Measurements from ENCODE around the gene AKR1A1.
A peak's percentile ranks its signal among the peaks of the same experiment; 100 is the strongest.
"Not testable (repeated sequence)": the region's sequence is repeated elsewhere in the genome, so short reads cannot be mapped to it uniquely, and the experiment has no call there.

Gene AKR1A1

DNA sequence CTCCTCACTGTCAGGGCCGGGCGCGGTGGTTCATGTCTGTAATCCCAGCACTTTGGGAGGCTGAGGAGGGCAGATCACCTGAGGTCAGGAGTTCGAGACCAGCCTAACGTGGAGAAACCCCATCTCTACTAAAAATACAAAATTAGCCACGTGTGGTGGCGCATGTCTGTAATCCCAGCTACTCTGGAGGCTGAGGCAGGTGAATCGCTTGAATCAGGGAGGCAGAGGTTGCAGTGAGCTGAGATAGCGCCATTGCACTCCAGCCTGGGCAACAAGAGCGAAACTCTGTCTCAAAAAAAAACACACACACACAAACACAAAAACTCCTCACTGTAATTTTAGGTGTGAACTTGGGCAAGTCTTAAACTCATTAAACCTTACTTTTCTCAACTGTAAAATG is 26.7 kb upstream of the AKR1A1 start:
- not testable (repeated sequence) for DNase-seq (ENCODE audit: low spot score)

- no peak for DNase-seq (ENCODE audit: low spot score)
Observed at GRCh38 chr1:45526135-45526644, 24.4 kb upstream of the AKR1A1 start.

- no peak for DNase-seq (ENCODE audit: low spot score)
Observed at GRCh38 chr1:45530632-45531135, 19.9 kb upstream of the AKR1A1 start.

DNA sequence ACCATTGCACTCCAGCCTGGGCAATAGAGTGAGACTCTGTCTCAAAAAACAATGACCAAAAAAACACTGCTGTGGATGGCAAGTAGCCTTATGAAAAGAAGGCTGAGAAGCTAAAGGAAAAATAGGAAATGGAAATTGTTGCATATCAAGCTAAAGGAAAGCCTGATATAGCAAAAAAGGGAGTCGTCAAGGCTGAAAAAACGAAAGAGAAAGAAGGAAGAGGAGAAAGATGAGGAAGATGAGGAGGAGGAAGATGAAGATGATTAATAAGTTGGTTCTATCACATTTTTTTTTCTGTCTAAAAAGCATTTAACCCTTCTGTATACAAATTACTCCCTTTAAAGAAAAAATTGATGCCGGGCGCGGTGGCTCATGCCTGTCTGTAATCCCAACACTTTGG is 18.8 kb upstream of the AKR1A1 start:
- DNase-seq (ENCODE audit: low spot score) = no peak

GRCh38 chr1:45535988-45536766 is 14.4 kb upstream of the AKR1A1 start:
- no peak for DNase-seq (ENCODE audit: low spot score)

- no peak for DNase-seq (ENCODE audit: low spot score)
Observed at GRCh38 chr1:45536886-45537285, 13.7 kb upstream of the AKR1A1 start.

DNA sequence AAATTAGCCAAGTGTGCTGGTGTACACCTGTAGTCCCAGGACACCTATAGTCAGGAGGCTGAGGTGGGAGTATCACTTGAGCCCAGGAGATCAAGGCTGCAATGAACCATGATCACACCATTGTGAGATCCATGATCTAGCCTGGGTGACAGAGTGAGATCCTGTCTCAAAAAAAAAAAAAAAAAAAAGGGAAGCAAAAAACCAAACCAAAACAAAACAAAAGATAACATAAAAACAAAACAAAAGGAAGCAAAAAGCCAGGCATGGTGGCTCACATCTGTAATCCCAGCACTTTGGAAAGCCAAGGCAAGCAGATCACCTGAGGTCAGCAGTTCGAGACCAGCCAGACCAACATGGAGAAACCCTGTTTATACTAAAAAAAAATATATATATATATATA is 9.4 kb upstream of the AKR1A1 start:
- no peak for DNase-seq (ENCODE audit: low spot score)

DNA sequence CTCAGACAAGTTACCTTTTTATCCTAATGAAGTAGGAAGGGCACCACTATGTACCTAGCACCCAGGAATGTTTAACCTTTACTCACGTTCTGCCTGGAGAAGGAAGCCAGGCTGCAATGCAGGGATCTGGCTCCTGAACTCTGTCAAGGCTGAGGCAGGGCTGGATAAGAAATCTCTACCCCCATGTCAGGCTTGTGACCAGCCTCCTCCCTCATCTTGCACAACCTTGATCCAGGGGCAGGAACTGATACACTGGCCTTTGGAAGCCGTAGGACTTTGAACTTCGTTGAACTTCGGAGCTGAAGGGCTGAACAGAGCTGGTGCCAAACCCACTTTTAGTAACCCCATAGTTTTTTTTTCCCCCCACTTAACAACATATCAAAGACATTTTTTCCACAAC is 8.0 kb upstream of the AKR1A1 start:
- DNase-seq (ENCODE audit: low spot score) = no peak

DNA sequence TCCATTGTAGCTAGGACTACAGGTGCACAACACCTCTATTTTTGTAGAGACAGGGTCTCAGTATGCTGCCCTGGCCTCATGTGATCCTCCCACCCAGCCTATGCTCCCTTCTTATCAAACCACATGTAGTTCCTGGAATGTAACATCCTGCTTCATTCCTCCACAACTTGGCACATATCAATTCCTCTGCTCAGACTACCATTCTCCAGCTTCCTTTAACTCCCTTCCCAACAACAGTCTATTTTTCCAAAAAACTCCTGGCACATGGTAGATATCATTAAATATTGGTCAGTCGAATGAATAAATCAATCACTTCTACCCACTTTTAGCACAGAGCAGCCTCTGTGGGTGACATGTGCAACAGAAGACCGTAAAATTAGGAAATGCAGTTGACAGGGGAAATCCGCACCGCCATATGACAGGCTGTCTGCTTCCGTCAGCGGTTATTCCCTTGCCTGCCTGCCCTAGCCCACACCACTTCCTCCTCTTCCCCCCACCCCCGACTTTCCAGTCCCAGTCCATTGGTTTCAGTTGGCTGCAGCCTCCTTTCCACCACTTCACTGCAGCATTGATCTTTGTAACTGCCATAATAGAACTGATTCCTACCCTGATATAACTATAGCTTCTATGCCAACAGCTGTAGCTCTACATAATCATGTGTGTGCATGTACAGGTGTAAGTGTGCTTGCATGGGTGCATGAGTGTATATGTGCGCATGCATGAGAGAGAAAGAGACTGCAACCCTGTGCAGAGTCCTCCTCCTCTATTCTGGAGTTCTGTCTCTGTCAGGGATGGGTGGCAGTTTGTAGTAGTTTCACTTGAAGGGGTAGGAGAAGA is 6.8 kb upstream of the AKR1A1 start:
- DNase-seq (ENCODE audit: low spot score) = no peak

DNA sequence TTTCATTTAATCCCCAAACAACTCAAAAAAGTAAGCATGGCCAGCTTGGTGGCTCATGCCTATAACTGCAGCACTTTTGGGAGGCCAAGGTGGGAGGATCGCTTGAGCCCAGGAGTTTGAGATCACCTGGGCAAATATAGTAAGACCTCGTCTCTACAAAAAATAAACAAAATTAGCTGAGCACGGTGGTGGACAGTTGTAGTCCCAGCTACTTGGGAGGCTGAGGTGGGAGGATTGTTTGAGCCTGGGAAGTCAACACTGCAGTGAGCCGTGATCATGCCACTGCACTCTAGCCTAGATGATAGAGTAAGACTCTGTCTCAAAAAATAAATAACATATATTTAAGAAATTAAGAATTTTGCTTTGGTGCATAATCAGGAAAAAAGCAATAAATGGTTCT is 6.1 kb upstream of the AKR1A1 start:
- DNase-seq (ENCODE audit: low spot score) = no peak

DNA sequence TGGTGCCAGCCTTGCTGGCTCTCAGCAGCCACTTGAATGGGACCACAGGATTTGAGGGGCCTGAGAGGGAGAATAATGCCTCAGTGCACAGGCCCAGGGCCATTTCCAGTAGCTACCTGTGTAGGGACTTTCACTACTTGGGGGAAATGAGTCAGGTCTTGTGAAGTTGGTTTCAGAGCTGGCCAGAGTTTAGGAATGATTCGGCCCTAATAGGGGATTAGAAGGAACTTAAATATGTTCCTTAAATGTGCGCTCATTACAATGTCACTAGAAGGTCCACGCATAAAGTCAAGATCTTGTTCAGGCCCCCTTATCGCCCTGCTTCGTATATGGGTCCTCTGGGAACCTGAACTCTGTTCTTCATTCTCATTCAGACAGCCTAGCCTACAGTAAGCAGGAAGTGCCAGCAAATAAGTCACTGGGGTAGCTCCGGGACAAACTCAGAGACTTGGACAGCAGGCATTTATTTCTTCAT is 5.6 kb upstream of the AKR1A1 start:
- DNase-seq (ENCODE audit: low spot score) = no peak

DNA sequence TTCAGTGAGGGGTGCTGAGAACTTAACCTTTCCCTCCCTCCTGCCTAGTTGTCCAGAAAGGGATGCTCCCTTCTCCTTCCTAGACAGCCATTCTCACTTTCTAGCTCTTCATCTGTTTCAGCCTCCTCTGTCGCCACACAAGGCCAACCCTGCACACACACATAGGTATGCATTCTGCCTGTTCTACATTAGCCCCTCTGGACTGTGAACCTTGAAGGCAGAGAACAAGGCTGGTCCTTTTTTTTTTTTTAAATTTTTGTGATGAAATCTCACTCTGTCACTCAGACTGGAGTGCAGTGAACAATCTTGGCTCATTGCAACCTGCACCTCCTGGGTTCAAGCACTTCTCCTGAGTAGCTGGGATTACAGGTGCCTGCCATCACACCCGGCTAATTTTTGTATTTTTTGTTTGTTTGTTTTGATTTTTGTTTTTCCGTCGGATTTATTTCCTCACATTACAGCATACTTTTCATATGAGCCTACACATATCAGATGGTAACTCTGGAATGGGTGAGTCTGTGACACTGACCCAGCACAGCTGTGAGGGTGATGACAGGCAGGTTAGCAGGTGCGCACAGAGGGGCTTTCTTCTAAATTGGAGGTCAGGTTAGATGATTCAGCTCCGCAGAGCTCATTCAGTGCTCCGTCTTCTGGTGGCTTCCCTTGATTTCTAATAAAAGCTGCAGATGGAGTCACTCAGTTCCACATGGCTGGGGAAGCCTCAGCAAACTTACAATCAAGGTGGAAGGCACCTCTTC is 4.9 kb upstream of the AKR1A1 start:
- DNase-seq (ENCODE audit: low spot score) = no peak

DNA sequence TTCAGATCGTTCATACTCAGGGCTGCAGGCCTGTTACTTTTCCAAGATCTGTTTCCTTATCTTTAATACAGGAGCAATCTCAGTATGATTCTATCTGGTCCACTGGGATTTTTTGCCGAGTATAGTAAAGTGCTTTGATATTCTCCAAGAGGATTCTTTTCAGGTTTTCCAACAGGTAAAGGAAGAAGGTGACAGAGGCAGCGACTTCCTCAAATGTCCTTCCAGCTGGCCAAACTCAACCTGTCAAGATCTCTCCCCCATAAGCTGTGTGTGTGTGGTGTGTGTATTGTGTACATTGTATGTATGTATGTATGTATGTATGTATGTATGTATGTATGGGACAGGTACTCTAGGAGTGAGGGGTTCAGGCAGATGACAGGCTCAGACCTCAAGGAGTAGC is 1.1 kb downstream of the AKR1A1 start:
- DNase-seq (ENCODE audit: low spot score) = no peak

DNA sequence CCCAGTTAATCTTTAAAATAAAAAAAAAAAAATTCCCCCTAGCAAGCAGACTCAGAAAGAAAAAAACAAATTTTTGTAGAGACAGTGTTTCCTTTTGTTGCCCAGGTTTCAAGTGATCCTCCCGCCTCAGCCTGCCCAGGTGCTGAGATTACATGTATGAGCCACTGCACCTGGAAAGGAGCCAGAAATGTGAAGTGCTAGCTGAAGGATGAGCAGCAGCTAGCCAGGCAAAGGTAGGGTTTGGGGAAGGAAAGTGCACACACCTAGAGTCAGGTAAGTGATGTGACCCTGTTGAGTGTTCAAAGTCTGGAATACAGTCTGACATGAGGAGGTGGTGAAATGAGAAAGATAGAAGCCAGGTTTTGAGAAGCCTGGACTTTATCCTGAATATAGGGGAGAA is 1.7 kb downstream of the AKR1A1 start:
- DNase-seq (ENCODE audit: low spot score) = no peak

- DNase-seq (ENCODE audit: low spot score) = no peak
Observed at GRCh38 chr1:45554198-45554597, 3.6 kb downstream of the AKR1A1 start.

GRCh38 chr1:45557422-45557944 is 6.9 kb downstream of the AKR1A1 start:
- DNase-seq (ENCODE audit: low spot score) = peak; percentile 22

- no peak for DNase-seq (ENCODE audit: low spot score)
Observed at GRCh38 chr1:45563843-45564242, 13.2 kb downstream of the AKR1A1 start.

DNA sequence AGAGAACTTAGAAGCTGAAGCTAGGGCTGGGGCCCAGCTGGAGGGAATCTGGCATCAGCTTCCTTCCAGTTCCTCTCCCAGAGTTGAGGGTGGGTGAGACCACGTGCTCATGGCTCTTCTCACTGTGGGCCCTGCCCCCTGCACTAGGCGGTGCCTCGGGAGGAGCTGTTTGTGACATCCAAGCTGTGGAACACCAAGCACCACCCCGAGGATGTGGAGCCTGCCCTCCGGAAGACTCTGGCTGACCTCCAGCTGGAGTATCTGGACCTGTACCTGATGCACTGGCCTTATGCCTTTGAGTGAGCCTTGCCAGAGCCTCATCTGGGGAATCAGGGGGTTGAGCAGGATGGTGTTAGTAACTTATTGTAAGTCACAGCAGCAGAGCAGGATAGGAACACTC is 16.1 kb downstream of the AKR1A1 start:
- DNase-seq (ENCODE audit: low spot score) = no peak

DNA sequence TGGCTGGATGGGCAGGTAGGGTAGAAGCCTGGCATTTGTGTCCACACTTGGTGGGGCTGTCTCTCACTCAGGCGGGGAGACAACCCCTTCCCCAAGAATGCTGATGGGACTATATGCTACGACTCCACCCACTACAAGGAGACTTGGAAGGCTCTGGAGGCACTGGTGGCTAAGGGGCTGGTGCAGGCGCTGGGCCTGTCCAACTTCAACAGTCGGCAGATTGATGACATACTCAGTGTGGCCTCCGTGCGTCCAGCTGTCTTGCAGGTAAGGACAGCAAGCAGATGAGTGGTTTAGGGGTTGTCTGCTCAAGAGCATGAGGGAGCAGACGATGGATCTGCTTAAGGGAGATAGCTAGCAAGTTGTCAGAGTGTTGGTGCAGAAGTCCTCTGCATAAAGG is 17.3 kb downstream of the AKR1A1 start:
- no peak for DNase-seq (ENCODE audit: low spot score)

DNA sequence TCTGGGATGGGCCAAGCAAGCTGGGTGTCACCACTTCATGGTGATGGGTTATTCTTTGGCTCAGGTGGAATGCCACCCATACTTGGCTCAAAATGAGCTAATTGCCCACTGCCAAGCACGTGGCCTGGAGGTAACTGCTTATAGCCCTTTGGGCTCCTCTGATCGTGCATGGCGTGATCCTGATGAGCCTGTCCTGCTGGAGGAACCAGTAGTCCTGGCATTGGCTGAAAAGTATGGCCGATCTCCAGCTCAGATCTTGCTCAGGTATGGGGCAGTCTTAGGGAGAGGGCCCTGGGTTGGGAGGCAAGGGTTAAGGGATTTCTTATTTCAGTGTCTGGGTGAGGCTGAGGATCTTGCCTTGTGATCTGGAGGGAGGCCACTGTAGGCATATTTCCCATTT is 17.8 kb downstream of the AKR1A1 start:
- DNase-seq (ENCODE audit: low spot score) = no peak

DNA sequence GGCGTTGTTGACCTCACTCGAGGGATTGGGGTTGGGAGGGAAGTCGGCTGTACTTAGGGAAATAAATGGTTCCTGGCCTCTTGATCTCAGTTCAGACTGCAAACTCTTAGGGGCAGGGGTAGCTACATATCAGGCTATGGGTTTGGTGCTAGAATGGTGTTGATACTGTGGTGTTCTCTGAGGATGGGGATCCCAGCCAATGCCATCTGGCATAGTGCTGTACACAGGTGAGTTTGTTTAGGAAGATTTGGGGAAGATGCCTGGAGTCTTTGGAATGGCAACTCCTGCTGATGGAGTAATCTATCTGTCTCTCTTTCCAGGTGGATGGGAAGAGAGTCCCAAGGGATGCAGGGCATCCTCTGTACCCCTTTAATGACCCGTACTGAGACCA is 18.9 kb downstream of the AKR1A1 start:
- peak; percentile 58 for DNase-seq (ENCODE audit: low spot score)
